Neural cell (in vitro differentiated cells): ENCODE measurements around the gene ETFA.

Experiments
- CTCF ChIP-seq: fragments of 450-650 bp; IDR thresholded peaks from 2 replicates; pipeline ENCODE4 v1.5.1; 2014; ENCODE audit warnings: antibody characterized with exemption, mild to moderate bottlenecking, moderate library complexity; ENCODE audit not compliant: poor library complexity, severe bottlenecking
- EP300 ChIP-seq: fragments of 450-650 bp; conservative IDR thresholded peaks from 2 replicates; pipeline ENCODE4 v1.6.1; 2014; ENCODE audit warnings: antibody characterized with exemption, mild to moderate bottlenecking, moderate library complexity; ENCODE audit not compliant: poor library complexity, severe bottlenecking
- POLR2AphosphoS5 ChIP-seq: IDR thresholded peaks from 2 replicates; pipeline ENCODE4 v1.6.1; 2012
- RAD21 ChIP-seq: fragments of 450-650 bp; conservative IDR thresholded peaks from 2 replicates; pipeline ENCODE4 v1.6.1; 2014; ENCODE audit warnings: antibody characterized with exemption, mild to moderate bottlenecking, moderate library complexity
- REST ChIP-seq: IDR thresholded peaks from 2 replicates; pipeline ENCODE4 v1.6.1; 2012; ENCODE audit warnings: borderline replicate concordance
- SMC3 ChIP-seq: fragments of 450-650 bp; conservative IDR thresholded peaks from 2 replicates; pipeline ENCODE4 v1.6.1; 2014; ENCODE audit warnings: antibody characterized with exemption, mild to moderate bottlenecking, moderate library complexity; ENCODE audit not compliant: poor library complexity
- TAF1 ChIP-seq: IDR thresholded peaks from 2 replicates; pipeline ENCODE4 v1.6.1; 2012; ENCODE audit warnings: low read depth

- TF ChIP-seq CTCF (no peak), REST (no peak), POLR2AphosphoS5 (no peak), EP300 (no peak), RAD21 (no peak), TAF1 (no peak), SMC3 (no peak)
Measured at GRCh38 chr15:76199106-76200082, 111.9 kb downstream of the ETFA start.
